GM12873 (cell line): ENCODE measurements around the gene POT1.

Experiments
- CTCF ChIP-seq: IDR thresholded peaks from 2 replicates; pipeline ENCODE4 v1.5.1; 2012; ENCODE audit warnings: low read depth, mild to moderate bottlenecking, moderate library complexity, low read length, control low read depth; ENCODE audit not compliant: insufficient read depth; ENCODE audit errors: missing control alignments

POT1 gene

GRCh38 chr7:124773339-124773738 lies 156.3 kb downstream of the POT1 start:
- TF ChIP-seq CTCF: no peak
